Hematopoietic multipotent progenitor cell (in vitro differentiated cells): ENCODE data around the gene RYK. TPM values are rescaled to one million over a fixed set of nuclear protein-coding genes. Genes with fewer than 3 reads are reported as not detected.
A peak's percentile ranks its signal among the peaks of the same experiment; 100 is the strongest.
"Not testable (repeated sequence)": the region's sequence is repeated elsewhere in the genome, so short reads cannot be mapped to it uniquely, and the experiment has no call there.

Experiments used
- DNase-seq, 3 donors: peaks; one replicate each; pipeline ENCODE4 v3.0.0-alpha.2; 2011 to 2015; ENCODE audit warnings: low read depth in 2 of 3, low spot score in 2 of 3
- total RNA-seq: library from RNA; depleted of rRNA; stranded (reverse); fragments of >200 nt; gene quantifications from one replicate; pipeline ENCODE4 v1.2.3, GENCODE V29; 2012

RYK gene
- total RNA-seq = 27.2 TPM

DNA sequence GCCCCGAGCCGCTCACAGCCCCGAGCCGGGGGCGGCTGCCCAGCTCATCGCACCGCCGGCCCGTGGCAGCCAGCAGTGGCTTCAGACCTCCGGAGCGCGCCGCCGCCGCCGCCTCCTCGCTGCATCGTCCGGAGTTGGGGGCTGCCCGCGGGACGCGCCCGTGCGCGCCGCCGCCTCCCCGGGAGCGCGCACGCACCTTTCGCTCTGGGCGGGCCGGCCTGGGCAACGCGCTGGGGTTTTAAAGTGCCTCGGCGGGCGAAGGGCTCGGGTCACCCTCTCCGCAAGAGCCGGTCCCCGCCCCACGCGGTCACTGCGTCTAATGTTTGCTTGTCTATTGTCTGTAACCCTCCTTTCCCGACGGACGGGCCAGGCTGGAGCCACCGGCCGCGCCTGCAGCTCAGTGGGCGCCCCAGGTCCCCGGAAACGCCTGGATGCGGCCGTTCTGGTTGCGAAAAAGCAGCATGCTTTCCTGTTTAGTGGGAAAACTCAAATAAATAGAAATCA, at the start of gene RYK:
Gene RYK (minus strand): TSS at position 143 of the 504 bp plus-strand sequence. CDS start 205 bp downstream, outside the sequence.
- DNase-seq = peak; percentile 72 to 80 (median 77)

GRCh38 chr3:134299888-134300206, 49.2 kb upstream of the RYK start:
- DNase-seq = no peak

DNA sequence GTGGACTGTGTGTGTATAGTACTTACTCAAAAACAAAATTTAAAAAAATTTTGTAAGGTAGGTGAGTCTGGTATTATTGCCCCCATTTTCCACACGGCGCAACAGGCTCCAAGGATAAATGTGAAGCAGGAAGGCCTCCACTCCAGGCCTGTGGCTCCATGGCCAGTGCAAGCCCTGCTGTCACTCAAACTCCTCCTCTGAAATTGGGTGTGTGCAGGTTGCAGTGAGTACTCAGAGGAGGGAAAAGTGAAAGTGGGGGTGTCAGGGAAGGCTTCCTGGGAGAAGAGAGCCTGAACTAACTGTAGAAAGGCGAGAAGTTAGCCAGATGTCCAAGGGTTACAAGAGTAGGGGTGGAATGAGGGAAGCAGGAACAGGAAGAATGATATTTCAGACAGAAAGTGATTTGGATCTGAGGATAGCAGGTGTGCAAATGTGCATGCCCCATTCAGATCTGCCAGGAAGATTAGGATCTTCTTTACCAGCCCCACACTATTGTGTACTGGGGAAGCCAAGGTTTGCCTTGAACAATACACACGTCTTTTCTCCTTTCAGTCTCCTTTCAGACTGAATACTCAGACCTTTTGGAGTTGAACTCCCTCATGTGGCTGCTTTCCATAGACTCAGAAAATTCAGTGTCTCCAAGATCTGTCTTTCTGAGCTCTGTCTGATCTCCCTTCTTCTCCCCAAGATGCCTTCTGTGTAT, 48.7 kb upstream of the RYK start:
- DNase-seq = peak in 1 of 3 donors; percentile 45

DNA sequence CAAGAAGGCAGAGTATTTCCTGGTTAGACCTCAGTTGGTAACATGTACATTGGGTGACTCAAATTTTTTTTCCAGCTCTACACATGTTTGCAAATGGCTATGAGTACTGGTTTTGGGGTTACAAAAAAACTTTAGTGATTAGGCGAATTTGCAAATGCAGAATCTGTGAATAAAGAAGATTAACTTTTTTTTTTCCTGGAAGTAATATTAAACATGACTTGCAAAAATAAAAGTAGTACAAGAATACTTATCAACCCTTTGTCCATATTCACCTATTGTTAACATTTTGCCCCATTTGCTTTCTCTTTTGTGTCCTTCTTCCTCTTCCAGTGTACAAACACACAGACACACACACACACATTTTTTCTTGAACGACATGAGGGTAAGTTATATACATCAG, 47.6 kb upstream of the RYK start:
- DNase-seq = no peak

DNA sequence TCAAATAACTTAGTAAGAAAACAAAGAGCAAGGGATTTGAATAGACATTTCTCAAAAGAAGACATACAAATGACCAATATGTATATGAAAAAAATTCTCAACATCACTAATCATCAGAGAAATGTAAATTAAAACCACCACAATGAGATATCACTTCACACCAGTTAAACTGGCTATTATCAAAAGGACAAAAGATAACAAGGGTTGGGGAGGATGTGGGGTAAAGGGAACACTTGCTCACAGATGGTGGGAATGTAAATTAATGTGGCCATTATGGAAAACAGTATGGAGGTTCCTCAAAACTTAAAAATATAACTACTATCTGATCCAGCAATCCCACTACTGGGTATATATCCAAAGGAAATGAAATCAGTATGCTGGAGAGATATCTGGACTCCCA, 46.0 kb upstream of the RYK start:
- DNase-seq = no peak

- no peak for DNase-seq
Observed at GRCh38 chr3:134295930-134296329, 45.3 kb upstream of the RYK start.

- DNase-seq = peak in 2 of 3 donors; percentile 80 to 90
Observed at GRCh38 chr3:134294302-134295280, 43.9 kb upstream of the RYK start.

GRCh38 chr3:134291319-134292254, 40.9 kb upstream of the RYK start:
- DNase-seq = no peak

GRCh38 chr3:134287512-134287911, 36.9 kb upstream of the RYK start:
- no peak for DNase-seq

GRCh38 chr3:134284438-134284837, 33.8 kb upstream of the RYK start:
- DNase-seq = no peak

DNA sequence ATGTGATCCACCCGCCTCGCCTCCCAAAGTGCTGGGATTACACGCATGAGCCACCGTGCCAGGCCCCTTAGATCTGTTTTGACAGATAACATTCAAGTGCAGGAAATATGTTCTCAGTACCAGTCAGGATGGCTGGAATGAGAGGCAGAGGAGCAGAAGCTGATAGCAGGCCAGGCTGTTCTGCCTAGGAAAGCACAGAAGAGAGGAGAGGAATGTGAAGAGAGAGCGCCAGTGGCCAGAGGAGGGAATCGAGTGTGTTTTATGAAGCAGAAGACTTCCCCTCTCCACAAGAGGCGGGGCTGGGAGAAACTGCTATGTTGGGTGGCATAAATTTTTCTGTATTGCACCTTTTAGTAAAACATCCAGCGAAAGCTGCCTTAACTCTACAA, 32.0 kb upstream of the RYK start:
- DNase-seq = no peak

DNA sequence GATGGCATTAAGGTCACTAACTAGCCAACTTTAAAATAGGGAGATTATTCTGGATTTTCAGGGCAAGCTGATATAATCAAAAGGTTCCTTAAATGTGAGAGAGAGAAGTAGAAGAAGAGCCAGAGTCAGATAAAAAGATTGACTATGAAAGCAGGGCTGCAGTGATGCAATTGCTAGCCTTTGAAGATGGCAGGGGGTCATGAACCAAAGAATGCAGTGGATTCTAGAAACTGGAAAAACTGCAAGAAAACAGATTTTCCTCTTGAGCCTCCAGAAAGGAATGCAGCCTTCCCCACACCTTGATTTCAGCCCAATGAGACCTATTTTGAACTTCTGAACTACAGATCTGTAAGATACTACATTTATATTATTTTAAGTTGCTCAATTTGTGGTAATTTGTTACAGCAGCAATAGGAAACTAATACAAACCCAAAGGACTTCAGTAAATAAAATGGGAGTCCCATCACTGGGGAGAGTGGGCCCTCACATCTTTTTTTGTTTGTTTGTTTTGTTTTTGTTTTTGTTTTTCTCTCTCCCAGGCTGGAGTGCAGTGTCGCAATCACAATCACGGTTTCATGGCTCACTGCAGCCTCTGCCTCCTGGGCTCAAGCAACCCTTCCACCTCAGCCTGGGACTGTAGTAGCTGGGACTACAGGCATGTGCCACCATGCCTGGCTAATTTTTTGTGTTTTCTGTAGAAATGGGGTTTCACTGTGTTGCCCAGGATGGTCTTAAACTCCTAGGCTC, 31.4 kb upstream of the RYK start:
- no peak for DNase-seq

- no peak for DNase-seq
Observed at GRCh38 chr3:134279466-134279865, 28.8 kb upstream of the RYK start.

- no peak for DNase-seq
Observed at GRCh38 chr3:134277066-134277660, 26.5 kb upstream of the RYK start.

DNA sequence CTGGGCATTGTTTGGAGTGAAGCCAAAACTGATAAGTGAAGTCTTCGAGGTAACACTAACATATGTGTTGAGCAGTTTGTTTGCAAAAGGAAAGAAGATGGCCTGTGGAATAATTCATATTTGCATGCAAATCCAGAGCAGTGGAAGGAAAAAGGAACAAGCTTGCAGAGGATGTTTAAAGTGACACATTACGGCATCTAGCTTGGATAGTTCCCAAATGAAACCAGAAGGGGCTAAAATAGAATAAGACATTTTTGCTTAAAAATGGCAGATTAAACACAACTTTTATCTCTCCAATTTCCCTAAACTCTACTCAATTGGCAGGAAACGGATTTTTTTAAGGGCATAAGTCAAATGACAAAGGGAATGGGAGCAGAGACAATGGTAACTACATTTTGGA, 25.4 kb upstream of the RYK start:
- no peak for DNase-seq

DNA sequence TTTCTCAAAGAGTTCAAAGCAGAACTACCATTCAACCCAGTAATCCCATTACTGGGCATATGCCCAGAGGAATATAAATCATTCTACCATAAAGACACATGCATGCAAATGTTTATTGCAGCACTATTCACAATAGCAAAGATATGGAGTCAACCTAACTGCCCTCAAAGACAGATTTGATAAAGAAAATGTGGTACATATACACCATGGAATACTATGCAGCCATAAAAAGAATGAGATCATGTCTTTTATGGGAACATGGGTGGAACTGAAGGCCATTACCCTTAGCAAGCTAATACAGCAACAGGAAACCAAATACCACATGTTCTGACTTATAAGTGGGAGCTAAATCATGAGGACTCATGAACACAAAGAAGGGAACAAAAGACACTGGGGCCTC, 24.5 kb upstream of the RYK start:
- not testable (repeated sequence) for DNase-seq

GRCh38 chr3:134274571-134274970, 23.9 kb upstream of the RYK start:
- no peak for DNase-seq

- DNase-seq = no peak
Observed at GRCh38 chr3:134267996-134268395, 17.3 kb upstream of the RYK start.

DNA sequence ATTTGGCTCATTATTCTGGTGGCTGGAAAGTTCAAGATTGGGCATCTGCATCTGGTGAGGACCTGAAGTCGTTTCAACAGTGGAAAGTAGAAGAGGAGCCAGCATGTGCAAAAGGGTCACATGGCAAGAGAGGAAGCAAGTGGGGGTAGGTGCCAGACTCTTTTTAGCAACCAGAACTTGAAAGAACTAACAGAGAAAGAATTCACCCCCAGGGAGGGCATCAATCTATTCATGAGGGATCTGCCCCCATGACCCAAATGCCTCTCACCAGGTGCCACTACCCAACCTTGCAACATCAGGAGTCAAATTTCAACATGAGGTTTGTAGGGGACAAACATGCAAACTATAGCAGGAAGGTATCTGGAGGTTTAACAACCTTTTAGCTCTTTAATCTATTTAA, 10.3 kb upstream of the RYK start:
- no peak for DNase-seq
